NCI-H146 treated with DMSO at 0.1 percent for 48 hours (cell line): ENCODE results near the gene PLK3.
"Not testable (repeated sequence)": the region's sequence is repeated elsewhere in the genome, so short reads cannot be mapped to it uniquely, and the experiment has no call there.

Experiments
- DNase-seq: peaks from one replicate; lab custom pipeline; 2025; ENCODE audit not compliant: unreplicated experiment; lab: John Stamatoyannopoulos, UW

The PLK3 gene

DNA sequence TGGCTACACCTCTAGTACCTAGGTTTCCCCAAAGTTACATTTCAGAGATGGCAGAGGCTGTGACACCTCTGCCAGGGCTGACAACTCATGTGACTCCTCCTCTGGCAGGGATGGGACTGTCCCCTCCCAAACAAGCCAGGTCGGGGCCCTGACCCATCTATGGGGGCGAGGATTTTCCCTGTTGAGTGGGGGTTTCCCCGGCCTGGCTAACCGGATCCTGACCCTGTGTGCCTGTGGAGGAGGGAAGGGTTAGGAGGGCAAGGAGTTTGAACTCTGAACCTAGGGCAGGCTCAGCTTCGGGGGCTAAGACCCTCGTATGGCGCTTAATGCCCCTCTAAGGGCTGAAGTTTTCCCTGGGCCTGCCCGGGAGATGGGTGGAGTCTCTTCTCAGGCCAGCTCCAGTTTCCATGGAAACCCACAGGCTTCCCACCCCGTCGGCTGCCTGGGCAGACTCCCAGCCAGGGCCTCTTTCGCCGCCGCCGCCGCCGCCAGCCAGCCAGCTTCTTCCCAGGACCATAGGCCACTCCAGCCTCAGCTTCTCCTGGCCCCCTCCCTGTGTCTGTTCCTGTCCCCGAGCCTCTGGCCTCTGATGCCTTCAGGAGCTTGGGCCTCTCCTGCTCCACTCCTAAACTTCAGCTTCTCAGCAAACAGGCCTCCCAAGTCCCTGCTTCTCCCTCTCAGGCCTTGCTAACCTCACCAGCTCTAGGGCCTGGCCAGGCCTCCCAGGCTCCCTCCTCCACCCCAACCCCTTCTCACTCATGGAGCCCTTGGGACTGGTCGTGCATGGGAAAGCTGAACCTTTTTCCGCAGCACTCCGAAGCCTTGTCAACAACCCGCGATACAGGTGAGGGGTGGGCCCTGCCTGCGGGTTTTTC, 8.1 kb downstream of the PLK3 start, which contains the start of gene BTBD19:
Gene BTBD19 (plus strand): TSS at position 461 of the 875 bp plus-strand sequence. CDS start 298 bp downstream, at position 759.
- DNase-seq, result no peak

DNA sequence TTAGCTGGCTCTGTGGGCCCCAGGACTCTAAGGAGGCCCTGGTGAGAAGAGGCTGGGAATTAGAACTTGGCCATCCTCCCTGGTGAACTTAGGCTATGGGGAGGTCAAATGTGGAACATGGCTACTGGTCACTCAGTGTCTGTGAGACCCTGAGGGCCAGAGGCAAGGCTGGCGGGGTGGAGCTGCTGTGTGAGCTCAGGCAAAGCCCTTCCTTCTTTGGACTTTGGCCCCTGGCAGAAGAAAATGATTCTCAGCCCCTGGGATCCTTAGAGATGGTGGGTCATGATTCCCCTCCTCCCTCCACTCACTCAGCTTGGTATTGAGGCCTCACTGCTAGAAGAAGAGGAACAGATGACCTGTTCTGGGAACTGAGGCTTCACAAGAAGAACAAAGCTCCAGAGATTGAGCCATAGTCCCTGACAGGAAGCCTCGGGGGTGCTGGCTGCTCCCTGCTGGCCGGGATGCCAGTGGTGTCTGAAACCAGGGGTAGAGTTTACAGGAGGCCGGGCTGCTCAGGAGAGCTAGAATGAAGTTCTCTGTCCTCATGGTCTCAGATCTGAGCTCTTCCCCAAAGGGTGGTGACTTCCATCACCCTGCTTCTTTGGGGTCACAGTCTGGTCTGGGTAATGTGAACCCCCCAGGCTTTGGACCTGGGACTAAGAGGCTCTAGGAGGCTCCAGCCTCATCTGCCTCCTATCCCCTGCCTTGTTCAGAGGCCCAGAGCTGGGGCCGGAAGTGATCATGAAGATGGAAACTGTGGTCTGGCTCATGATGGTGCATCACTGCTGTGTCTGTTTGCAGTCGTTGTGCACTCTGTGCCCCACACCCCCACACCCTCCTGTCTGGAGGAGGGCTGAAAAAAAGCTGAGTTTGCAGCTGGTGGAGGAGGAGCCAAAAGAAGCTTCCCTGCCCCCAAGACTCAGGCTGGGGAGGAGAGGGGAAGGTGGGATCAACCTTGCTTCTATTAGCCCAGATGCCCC, 9.1 kb downstream of the PLK3 start:
- no peak for DNase-seq

DNA sequence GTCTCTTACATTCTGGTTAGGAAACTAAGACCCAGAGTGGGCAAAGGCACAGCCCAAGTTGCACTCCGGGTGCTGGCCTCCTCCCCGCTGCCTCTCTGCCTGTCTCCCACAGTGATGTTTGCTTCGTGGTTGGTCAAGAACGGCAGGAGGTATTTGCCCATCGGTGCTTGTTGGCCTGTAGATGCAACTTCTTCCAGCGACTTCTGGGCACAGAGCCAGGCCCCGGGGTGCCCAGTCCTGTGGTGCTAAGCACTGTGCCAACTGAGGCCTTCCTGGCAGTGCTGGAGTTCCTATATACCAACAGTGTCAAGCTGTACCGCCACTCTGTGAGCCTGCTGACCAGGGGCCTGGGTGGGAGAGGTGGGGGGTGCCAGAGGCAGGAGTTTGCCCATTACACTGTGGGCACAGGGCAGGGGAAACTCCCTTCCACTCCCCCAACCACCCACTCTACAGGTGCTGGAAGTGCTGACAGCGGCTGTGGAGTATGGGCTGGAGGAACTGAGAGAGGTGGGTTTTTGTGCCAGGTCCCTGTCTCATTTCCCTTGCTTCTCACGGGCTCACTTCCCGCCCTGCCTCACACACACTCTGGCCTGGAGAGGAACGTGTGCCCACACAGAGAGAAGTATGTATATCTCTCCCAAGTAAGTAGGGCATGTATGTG, 10.1 kb downstream of the PLK3 start:
- no peak for DNase-seq

DNA sequence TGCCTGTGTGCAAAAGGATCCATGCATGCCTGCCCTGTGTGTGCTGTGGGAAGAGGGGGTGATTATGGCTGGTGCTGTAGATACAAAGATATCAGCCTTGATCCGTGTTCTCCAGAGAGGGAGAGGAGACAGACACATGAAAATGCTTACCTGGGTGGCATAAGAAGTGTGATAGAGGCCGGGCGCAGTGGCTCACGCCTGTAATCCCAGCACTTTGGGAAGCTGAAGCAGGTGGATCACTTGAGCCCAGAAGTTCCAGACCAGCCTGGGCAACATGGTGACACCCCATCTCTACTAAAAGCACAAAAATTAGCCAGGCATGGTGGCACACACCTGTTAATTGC, 10.6 kb downstream of the PLK3 start:
- DNase-seq, result not testable (repeated sequence)

DNA sequence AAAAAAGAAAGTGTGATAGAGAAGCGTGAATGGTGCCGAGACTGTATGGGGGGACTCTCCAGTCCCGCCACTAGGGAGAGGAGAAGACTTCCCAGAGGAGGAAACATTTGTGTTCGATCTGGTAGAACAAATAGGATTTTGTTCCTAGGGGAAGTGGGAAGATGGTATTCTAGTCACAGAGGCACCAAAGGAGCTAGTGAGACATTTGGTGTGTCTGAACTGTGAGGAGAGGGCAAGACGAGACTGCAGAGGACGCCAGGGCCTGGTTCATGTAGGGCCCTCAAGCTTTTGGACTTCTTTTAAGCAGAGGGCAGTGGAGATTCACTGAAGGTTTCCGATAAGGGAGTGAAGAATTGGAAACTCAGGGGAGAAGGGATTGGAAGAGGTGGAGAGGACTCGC, 11.1 kb downstream of the PLK3 start:
- DNase-seq, result no peak

DNA sequence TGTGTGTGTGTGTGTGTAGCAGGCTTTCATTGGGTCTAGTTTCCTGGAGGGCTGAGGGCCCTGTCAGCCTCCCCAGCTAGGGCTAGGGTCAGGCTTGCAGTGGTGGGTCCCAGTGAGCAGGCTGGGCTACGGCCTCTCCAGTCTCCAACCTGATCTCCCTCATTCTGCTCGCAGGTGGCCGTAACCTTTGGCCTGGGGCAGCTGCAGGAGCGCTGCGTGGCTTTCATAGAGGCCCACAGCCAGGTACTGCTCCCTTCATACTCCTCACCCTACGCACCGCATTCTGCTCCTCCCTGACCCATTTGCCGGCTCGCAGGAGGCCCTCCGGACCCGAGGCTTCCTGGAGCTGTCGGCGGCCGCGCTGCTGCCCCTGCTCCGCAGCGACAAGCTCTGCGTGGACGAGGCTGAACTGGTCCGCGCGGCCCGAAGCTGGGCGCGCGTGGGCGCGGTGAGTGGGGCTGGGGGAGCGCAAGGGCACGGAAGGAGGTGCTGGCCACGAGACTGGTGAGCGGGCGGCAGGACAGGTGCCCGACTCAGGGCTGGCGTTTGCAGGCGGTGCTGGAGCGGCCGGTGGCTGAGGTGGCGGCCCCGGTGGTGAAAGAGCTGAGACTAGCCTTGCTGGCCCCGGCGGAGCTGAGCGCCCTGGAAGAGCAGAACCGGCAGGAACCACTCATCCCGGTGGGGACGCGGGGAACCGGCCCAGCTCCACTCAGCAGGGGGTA, 12.8 kb downstream of the PLK3 start:
- no peak for DNase-seq

DNA sequence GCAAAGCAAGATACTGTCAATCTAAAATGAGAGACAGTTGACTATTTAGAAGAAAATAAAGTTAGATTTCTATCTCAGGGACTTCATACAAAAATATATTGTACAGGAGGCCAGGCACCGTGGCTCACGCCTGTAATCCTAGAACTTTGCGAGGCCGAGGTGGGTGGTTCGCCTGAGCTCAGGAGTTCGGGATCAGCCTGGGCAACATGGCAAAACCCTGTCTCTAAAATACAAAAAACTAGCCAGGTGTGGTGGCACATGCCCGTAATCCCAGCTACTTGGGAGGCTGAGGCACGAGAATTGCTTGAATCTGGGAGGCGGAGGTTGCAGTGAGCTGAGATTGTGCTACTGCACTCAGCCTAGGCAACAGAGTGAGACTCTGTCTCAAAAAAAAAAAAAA, 15.7 kb downstream of the PLK3 start:
- DNase-seq, result not testable (repeated sequence)

DNA sequence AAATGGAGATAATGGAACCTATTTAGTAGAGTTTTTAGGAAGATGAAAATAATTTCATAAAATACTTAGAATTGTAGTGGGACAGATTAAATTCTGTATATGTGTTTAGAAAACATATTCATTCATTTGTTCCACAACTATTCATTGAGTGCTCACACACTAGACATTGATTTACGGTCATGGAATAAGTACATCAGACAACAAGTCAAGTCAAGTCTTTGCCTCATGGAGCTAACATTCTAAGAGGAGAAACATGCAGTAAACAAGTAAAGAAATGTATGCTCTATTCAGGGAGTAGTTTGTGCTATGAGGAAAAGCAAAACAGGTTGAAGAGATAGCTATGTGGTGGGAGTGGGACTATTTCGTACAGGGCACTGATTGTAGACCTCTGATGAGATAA, 17.1 kb downstream of the PLK3 start:
- no peak for DNase-seq

DNA sequence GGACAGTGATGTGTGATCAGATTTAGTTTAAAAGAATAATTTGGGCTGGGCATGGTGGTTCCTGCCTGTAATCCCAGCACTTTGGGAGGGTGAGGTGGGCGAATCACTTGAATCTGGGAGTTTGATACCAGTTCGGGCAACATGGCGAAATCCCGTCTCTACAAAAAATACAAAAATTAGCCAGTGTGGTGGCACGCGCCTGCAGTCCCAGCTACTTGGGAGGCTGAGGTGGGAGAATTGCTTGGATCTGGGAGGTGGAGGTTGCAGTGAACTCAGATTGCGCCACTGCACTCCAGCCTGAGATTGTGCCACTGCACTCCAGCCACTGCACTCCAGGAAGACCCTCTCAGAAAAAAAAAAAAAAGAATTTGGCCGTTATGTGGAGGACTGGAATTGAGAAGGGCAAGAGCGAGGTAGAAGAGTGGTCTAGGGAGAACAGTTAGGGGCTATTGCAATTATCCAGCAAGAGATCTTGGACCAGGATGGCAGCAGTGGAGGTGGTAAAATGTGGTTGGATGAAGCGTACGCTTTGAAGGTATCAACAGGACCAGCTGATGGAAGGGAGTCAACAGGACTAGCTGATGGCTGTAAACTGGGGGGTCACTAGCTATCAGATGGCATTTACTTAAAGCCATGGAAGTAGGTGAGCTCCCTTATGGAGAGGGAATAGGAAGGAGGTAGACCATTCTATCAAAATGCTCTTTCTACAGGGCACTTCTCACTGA, 17.8 kb downstream of the PLK3 start:
- DNase-seq, result no peak

DNA sequence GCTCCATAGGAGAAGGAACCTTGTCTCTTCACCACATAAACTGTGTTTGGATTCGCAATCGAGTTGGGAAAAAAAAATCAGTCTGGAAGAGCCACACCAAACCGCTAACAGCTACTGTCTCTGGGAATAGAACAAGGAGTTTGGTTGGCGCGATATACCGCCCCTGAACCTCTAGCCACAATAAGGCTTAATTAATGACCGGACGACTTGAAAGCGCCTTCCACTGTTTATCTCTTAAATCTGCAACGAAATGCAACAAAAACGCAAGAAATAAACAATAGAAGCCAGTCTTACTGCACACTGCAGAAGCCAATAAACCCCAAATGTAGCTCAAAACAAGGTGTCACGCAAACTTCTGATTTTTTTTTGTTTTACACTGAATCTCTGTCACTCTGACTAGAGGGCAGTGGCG, 19.0 kb downstream of the PLK3 start:
- no peak for DNase-seq

DNA sequence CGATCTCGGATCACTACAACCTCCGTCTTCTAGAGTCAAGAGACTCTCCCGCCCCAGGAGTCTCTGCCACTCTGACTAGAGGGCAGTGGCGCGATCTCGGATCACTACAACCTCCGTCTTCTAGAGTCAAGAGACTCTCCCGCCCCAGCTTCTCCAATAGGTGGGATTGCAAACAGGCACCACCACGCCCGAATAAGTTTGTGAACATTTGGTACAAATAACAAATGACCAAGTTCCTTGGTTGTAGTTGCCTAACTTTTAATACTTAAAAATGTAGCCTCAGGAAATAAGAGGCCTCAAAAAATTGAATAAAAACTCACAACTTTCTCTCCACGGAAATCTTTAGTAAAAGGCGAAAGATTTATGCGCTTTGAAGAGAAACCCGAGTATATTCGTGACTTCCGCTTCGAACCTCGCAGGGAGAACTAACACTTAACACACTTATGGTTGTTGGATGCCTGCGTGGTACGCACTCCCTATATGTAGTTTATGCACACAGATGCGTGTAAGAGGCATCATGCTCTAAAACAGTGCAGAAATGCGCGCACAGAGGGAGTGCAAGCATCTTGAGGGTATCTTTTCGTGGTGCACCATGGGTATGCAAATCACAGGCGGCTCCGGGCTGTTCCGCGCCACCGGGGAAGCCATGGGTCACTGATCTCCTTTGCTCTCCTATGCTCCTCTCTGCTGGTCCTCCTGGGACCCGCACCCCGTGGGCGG, 19.6 kb downstream of the PLK3 start:
- no peak for DNase-seq

DNA sequence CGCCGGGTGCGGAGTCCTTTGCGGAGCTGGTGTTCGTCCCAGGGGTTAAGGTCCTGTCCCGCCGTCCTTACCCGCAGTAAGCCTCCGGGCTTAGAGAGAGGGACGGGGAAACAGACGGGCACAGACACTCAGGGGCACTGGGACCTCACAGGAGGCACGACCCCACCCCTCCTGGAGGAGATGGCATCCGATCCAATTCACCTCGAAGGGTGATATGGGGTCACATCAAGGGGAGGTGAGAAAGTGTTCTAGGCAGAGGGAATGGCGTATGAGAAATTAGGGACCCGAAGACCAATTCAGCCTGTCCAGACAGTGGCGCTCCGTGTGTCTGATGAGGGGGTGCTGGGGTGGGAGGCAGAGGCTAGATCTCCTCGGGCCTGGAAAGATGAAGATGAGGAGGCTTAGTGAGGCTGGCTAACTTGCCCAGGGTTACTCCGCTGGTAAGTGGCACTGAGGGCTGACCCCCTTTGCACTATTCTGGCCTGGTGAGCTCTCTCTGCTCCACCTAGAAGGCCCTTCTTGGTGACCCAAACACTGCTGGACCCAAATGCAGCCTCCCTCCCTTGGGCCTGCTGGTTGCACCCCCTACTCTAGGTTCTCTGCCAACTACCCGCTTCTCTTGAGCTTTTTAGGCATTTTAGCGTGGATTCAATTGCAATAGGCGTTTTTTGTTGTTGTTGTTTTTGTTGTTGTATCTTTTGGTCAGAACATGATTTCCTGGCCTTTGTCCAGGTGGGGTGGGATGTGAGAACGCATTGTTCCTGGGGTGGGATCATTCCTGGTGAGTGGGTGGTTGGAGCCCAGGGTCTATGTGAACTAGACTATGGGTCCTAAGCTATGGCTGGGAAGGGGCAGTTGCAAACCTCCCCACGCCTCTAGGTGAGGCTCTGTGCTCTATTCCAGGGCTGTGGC, 20.4 kb downstream of the PLK3 start:
- no peak for DNase-seq

DNA sequence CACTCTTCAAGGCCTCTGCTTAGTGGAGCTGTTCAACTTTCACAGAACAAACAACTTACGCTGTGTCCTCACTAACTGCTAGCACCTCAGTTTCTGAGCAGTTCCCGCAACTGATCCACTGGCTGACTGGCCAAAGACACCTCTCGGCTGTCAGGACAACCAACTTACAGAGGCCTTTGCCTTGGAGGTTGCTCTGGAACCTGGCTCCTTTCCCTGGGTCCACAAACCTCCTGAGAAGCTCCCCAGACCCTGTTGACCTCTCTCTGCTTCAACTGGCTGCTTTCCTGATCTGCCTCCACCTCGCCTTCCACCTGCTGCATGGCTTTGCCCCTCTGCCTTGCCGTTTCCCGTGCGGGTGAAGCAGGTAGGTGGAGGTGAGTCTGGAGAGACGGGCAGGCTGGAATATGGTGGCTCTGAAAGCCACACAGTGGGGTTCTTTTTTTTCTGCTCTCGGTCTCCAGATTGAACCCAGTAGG, 21.1 kb downstream of the PLK3 start:
- DNase-seq, result no peak

DNA sequence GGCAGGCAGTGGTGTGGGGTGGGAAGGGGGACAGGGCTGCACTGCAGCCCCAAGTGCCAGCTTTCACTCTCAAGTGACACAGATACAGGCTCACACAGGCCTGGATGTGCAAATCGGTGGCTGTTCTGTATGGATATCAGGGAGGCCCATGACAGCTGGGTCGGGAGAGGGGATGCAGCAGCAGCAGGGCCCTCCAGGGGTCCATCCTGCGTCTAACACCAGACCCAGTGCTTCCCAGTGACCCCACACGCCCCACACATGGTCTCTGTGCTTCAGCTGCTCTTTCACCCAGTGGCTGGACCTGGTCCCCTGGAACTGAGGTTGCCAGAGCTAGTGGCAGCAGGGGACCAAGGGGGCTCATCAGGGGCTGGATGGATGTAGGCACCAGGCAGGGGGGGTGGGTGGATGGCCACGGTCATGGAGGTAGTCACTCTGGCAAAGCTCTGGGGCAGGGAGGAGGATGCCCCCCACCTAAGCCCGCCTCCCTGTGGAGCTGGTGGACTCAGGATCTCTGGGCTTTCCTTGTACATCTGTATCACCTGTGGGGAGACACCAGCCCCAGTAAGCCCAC, 22.0 kb downstream of the PLK3 start:
- DNase-seq, result no peak

DNA sequence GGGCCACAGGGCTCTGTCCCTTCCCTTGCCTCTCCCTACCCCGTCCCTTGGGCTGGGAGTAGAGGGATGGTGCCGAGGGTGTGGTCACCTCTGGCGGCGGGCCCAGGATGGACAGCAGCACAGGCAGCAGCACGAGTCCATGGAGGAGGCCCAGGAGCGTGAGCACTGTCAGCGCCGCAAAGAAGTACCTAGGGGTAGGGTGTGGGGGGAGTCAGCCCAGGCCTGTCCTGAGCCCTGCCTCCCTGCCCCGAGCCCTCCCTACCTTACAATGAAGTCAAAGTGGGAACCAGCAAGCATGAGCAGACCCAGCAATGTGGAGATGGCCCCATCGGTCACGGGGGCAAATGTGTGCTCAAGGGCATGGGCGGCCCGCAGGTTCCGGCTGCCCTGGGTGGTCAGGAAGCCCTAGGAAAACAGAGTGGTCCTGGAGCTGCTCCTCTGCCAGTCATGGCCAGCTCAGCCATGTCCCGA, 22.8 kb downstream of the PLK3 start:
- DNase-seq, result no peak

DNA sequence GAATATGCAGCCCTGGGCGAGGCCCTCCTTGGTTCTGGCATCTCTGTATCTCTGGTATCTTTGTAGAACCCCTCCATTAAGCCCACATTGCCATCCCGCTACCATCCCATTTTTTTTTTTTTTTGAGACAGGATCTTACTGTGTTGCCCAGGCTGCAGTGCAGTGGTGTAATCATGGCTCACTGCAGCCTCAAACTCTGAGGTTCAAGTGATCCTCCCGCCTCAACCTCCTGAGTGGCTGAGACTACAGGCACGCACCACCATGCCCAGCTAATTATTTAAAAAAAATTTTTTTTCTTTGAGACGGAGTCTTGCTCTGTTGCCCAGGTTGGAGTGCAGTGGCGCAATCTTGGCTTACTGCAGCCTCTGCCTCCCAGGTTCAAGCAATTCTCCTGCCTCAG, 24.2 kb downstream of the PLK3 start:
- not testable (repeated sequence) for DNase-seq

DNA sequence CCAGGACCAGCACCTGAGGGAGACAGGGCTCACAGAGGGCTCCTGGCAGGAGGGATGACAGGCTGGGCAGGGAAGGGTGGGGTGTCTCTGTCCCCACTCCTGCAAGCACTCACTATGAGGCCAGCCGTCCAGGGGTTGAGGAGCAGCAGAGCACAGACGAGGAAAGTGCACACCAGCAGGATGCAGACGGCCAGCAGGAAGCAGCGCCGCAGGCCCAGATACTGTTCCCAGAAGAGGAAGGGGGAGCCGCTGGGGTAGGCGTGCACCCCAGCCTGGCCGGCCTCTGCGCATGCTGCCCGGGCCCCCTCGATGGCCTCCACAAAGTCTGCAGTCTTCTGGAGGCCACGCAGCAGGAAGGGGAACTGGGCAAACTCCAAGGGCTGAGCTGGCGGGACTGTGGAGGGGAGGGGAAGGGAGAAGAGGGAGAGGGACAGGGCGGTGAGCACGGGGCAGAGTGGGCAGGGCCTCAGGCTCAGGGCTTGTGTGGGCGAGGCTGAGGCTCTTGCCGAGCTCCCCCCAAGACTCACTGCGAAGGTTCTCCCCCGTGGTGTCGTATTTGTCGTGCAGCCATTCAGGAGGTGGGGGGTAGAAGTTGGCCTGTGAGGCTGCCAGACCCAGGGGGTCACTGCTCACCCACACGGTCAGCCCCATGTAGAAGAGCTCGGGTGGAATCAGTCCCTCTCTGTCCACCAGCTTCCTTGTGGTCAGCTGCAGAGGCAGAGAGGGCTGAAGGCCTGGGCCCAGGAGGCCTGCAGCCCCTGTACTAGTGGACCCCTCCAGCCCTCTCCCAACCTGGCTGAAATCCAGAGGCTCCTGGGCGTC, 26.4 kb downstream of the PLK3 start:
- no peak for DNase-seq
